Urinary bladder (tissue), 4 donors: Measurements from ENCODE around the gene RAB5IF. TPM values are rescaled to one million over a fixed set of nuclear protein-coding genes. Genes with fewer than 3 reads are reported as not detected.
"Not testable (repeated sequence)": the region's sequence is repeated elsewhere in the genome, so short reads cannot be mapped to it uniquely, and the experiment has no call there.

Experiments used
- DNase-seq: peaks from one replicate; pipeline ENCODE4 v3.0.0-alpha.2; 2015; ENCODE audit errors: extremely low spot score
- H3K27ac ChIP-seq: one replicate; pipeline ENCODE4 v1.5.1; 2013; ENCODE audit warnings: low read depth, mild to moderate bottlenecking, moderate library complexity
- H3K36me3 ChIP-seq: one replicate; pipeline ENCODE4 v1.6.1; 2013; ENCODE audit warnings: mild to moderate bottlenecking, moderate library complexity; ENCODE audit not compliant: insufficient read depth
- H3K4me1 ChIP-seq: one replicate; pipeline ENCODE4 v1.6.1; 2013; ENCODE audit warnings: mild to moderate bottlenecking, moderate library complexity; ENCODE audit not compliant: insufficient read depth
- H3K4me3 ChIP-seq: one replicate; pipeline ENCODE4 v1.5.1; 2013; ENCODE audit warnings: low read depth, low read length
- WGBS: extraction: QIAGEN DNeasy Blood & Tissue Kit; methylation state at CpG from one replicate; pipeline ENCODE4 v1.1.7; 2013; 5-methylcytosine and 5-hydroxymethylcytosine counted together
- polyA plus RNA-seq: library from polyadenylated mRNA; stranded (reverse); fragments of 200-250 nt; gene quantifications from one replicate; pipeline ENCODE4 v1.2.3, GENCODE V29; 2013
- total RNA-seq: library from RNA; depleted of rRNA; stranded (reverse); fragments of >200 nt; gene quantifications from one replicate; pipeline ENCODE4 v1.2.3, GENCODE V29; 2014
- donor health status: healthy with polysubstance abuse.
- donor health status: healthy.

RAB5IF gene, protein sequence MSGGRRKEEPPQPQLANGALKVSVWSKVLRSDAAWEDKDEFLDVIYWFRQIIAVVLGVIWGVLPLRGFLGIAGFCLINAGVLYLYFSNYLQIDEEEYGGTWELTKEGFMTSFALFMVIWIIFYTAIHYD
- total RNA-seq, result 34.8 TPM
- polyA plus RNA-seq, result 69.4 TPM

DNA sequence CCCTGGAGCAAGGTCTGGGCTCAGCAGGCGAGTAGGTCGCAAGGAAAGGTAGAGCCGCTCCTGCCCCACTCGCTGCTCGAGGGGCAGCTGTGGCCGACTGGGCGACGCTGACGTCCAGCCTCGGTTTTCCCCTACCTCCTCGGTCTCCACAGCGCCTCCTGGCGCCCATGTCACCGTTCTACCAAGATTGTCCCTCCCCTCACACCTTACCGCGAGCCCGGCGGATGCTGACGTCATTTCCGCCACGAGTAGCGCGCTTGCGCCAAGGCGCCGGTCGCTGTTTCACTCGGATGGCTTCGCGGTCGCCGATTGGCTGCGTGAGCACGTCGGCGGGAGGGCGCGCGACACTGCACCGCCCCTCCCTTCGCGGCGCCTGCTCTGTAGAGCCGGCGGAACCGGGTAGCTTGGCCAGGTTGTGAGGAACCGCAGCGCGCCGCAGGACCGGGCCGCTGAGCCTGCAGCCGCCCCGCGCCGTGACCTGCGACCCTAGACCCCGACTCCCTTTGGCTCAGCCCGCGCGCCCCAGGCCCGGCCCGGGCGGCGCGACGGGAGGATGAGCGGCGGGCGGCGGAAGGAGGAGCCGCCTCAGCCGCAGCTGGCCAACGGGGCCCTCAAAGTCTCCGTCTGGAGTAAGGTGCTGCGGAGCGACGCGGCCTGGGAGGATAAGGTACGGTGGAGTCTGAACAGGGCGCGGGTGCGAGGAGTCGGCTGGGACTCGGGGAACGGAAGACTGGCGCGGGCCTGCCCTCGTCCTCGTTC is at the start of gene RAB5IF:
RAB5IF (plus strand) TSS at position 381 of the 759 bp plus-strand sequence; CDS start at position 554, 173 bp downstream.
- Histone ChIP-seq H3K4me1 (no peaks in the 10 kb centered on the region), H3K36me3 (no peaks in the 10 kb centered on the region), H3K4me3 (peak within 1 kb of the TSS; percentile 72), H3K27ac (peak within 1 kb of the TSS; percentile 55)
- WGBS, result under 1% methylated on average over 90 of the region's 90 CpGs
- peak; percentile 95 for DNase-seq

DNA sequence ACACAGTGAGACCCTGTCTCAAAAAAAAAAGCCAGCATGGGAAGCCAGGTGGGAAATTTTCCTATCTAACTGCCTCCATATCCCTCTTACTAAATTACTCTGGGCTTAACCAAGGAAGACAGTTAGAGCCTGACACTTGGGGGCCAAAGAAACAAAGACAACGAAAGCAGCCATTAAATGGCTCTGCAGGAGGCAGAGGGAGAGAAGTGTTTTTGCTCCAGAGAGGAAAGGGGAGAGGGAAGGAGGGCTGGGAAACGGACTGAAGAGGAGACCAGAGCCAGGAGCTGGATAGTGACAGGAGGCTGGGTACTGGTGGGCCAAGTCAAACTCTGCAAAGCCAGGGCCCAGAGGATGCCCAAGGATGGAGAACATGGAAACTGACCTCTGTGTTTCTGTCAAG is 42.9 kb upstream of the RAB5IF start:
- no peak for DNase-seq
- whole genome bisulfite sequencing, result 72% methylated on average over 2 of the region's 2 CpGs
- no peaks in the 10 kb centered on the region for H3K36me3 ChIP-seq
- no peaks in the 10 kb centered on the region for H3K4me1 ChIP-seq
- H3K4me3 ChIP-seq, result no peak overlapping the region
- no peak overlapping the region for H3K27ac ChIP-seq

DNA sequence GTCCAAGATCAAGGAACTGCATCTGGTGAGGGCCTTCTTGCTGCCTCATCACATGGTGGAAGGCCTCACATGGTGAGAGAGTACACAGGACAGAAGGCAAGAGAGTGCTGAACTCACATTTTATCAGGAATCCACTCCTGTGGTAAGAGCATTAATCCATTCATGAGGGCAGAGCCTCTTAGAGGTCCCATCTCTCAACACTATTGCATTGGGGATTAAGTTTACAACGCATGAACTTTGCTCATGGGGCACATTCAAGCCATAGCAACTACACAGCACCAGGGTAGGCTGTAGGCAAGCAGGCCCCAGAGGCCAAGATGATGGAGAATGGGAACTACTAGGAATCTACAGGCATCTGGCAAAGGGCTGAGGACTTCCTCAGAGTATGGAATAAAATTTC is 42.2 kb upstream of the RAB5IF start:
- 68% methylated on average over 1 of the region's 1 CpG for WGBS
- no peak overlapping the region for H3K4me3 ChIP-seq
- H3K36me3 ChIP-seq, result no peaks in the 10 kb centered on the region
- no peak for DNase-seq
- no peak overlapping the region for H3K27ac ChIP-seq
- no peaks in the 10 kb centered on the region for H3K4me1 ChIP-seq

DNA sequence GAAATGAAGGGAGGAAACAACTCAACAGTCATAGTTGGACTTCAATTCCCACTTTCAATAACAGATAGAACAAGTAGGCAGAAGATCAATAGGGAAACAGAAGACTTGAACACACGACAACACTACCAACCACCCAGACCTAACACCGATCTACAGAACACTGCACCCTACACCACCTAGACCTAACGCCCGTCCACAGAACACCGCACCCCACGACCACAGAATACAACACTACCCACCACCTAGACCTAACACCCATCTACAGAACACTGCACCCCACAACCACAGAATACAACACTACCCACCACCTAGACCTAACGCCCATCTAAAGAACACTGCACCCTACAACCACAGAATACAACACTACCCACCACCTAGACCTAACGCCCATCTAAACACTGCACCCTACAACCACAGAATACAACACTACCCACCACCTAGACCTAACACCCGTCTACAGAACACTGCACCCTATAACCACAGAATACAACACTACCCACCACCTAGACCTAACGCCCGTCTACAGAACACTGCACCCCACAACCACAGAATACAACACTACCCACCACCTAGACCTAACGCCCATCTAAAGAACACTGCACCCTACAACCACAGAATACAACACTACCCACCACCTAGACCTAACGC is 41.4 kb upstream of the RAB5IF start:
- H3K36me3 ChIP-seq, H3K4me3 ChIP-seq: not testable (repeated sequence)
- 95% methylated on average over 13 of the region's 13 CpGs for WGBS

DNA sequence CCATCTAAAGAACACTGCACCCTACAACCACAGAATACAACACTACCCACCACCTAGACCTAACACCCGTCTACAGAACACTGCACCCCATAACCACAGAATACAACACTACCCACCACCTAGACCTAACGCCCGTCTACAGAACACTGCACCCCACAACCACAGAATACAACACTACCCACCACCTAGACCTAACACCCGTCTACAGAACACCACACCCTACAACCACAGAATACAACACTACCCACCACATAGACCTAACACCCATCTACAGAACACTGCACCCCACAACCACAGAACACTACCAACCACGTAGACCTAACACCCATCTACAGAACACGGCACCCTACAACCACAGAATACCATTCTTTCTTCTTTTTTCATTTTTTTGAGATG is 40.9 kb upstream of the RAB5IF start:
- not testable (repeated sequence) for DNase-seq, H3K4me3 ChIP-seq, H3K36me3 ChIP-seq, H3K4me1 ChIP-seq, H3K27ac ChIP-seq
- WGBS, result 93% methylated on average over 6 of the region's 6 CpGs

More for the DNA sequence above, 41.4 kb upstream of the RAB5IF start:
- not testable (repeated sequence) for H3K27ac ChIP-seq, DNase-seq, H3K4me1 ChIP-seq

DNA sequence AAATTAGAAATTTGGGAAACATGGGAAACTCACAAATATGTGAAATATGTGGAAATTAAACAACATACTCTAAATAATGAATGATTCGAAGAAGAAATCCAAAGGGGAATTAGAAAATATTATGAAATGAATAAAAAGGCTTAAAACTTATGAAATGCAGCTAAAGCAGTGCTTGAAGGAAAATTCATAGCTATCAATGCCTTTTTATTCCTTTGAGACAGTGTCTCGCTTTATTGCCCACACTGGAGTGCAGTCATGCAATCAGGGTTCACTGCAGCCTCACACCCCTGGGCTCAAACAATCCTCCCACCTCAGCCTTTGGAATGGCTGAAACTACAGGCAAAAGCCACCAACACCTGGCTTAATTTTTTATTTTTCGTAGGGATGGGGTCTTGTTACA is 40.1 kb upstream of the RAB5IF start:
- Histone ChIP-seq H3K27ac (no peak overlapping the region), H3K36me3 (no peaks in the 10 kb centered on the region), H3K4me1 (no peaks in the 10 kb centered on the region), H3K4me3 (no peak overlapping the region)
- no peak for DNase-seq
- WGBS, result 94% methylated on average over 3 of the region's 3 CpGs

DNA sequence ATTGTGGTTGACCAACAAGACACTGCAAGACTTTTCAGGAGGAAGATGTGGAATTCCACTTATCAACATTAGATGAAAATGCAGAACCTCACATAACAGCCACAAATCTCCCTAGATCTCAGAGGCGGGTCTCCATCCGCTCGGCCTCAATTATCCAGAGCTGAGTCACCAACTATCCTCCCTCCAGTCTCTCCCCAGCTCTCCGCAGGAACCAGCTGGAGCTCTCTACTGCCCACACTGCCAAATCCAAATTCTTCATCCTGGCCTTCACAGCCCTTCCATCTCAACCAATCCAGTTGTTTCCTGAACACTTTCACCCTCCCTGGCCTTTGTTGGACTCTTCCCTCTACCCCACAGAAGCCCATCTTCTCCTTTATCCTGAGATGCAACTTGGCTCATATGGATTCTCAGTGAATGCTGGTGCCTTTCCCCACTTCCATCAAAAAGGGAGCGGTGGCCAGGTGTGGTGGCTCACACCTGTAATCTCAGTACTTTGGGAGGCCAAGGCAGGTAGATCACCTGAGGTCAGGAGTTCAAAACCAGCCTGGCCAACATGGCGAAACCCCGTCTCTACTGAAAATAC is 35.6 kb upstream of the RAB5IF start:
- no peak for DNase-seq
- no peak overlapping the region for H3K27ac ChIP-seq
- H3K4me1 ChIP-seq, result no peaks in the 10 kb centered on the region
- 63% methylated on average over 7 of the region's 7 CpGs for WGBS
- H3K36me3 ChIP-seq, result no peaks in the 10 kb centered on the region
- no peak overlapping the region for H3K4me3 ChIP-seq

DNA sequence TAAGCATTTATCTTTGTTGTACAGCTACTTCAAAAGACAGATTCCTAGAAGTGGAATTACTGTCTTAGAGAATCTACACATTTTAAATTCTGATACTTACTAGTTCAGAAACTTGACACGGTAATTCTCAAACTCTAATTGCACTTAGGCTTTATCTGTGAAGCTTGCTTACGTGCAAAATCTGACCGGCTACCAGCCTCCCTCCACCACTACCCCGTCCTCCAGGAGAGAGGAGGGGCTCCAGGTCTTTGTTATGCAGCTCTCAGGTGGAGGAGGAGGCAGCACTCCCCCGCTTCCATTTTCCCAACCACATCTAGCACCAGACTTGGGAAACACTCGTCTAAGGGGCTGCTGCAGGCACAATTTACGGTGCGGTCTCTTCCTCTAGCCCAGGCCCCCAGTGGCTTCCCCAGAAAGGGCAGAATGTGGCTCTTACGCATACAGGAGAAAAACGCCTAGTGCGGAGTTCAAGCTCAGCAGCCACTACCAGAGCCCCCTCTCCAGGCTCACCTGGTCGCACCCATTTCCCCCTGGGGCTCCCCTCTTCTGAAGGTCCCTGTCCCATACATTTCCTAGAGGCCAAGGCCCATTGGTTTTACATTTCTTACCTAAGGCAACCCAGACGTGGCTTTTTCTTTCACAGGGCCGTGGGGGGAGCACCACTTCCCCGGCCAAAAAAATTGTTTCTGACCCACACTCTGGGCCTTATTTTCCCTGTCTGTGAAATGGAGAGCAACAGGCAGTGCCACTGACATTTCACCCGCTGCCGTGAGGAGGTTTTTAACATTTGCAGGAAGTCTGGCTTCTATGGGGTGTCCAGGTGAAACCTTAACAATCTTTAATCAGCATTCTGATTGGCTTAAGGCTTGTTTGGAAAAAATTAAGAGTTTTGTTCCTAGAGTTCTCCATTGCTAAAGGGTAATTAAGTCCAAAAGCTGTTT is 33.7 kb upstream of the RAB5IF start:
- no peak for DNase-seq
- H3K4me1 ChIP-seq, result no peaks in the 10 kb centered on the region
- peak overlapping the region; percentile 87 for H3K27ac ChIP-seq
- 67% methylated on average over 17 of the region's 17 CpGs for WGBS
- H3K36me3 ChIP-seq, result no peaks in the 10 kb centered on the region
- H3K4me3 ChIP-seq, result no peak overlapping the region

DNA sequence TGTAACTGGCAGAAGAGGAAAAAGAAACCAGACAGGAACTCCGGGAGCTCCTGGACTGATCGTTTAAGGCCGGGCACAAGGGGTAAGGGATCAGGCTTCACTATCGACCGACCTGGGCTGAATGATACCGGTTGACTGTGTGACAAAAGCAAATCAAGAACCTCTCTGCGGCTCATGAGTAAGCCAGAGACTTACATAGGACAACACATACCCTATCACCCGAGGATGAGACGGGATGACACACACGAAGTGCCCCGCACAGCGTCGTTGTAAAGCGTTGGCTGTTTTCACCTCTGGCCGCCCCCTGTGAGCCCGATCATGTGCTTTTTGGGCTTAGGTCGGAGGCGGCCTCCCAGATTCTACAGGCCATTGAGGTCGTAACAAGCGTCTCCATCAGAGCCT is 32.9 kb upstream of the RAB5IF start:
- DNase-seq, result no peak
- WGBS, result 19% methylated on average over 20 of the region's 20 CpGs
- H3K4me3 ChIP-seq, result peak overlapping the region; percentile 83

DNA sequence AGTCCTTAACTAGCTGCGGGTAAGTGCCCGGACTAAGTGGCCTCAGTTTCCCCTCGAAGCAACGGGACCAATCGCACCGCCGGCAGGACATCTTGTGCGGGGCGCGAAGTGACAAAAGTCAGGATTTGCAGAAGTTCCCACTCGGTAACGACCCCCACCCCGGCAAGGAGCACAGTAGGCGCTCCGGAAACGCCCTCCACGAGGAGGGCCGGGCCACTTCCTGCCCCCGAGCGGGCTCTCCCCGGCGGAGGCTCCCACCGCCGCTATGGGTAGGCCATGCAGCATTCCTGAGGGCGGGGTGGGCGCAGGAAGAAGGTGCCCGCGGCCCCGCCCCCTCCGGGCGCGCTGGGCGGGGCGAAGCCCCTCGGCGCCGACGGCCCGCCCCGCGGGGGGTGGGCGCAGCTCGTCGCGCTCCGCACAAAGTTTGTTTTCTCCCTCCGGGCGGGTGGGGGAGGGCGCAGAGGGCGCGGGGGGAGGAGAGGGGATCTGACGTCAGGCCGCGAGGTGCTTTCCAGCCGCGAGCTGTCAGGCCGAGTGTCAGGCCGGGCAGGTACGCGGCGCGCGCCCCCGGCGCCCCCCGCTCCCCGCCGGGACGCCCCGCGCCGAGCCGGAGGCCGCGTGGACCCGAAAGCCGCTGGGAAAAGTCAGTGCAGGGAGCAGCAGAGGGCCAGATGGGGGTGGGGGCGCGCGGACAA is 32.3 kb upstream of the RAB5IF start, which contains the start of gene TGIF2:
TGIF2 (plus strand) TSS at position 495 of the 695 bp plus-strand sequence. CDS start 5,178 bp downstream, outside the sequence.
- Histone ChIP-seq H3K4me1 (no peaks in the 10 kb centered on the region), H3K4me3 (peak within 1 kb of the TSS; percentile 83), H3K27ac (peak within 1 kb of the TSS; percentile 98), H3K36me3 (no peaks in the 10 kb centered on the region)
- WGBS, result 3% methylated on average over 77 of the region's 80 CpGs
- DNase-seq, result peak; percentile 78

More for the DNA sequence above, 32.9 kb upstream of the RAB5IF start:
- no peaks in the 10 kb centered on the region for H3K4me1 ChIP-seq
- peak overlapping the region; percentile 87 for H3K27ac ChIP-seq
- H3K36me3 ChIP-seq, result no peaks in the 10 kb centered on the region

DNA sequence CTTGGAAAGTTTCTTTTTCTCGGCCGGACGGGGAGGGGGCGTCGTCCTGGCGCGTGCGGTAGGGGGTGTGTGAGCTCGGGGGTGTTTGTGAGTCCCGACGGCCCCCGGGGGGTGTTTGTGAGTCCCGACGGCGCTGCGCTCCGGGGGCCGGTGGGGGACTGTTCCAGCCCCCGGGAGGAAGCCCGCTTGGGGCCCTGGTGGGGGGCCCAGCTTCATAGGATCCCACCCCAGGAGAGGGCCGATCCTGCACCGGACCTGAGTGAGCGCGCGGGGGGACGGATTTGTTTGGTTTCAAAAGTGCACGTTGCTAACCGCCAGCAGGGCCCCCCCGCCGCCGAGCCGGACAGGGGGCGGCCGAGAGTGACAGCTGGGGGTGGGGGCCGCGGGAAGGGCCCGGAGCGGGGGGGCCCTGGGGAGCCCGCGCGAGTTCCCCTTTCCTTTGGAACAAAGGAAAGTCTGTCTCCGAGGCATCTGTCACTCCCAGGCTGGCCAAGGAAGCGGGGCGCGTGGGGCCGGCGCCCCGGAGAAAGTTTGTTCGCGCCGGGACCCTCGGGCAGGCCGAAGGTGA is 31.7 kb upstream of the RAB5IF start:
- Histone ChIP-seq H3K27ac (peak overlapping the region; percentile 98), H3K4me1 (no peaks in the 10 kb centered on the region), H3K36me3 (no peaks in the 10 kb centered on the region), H3K4me3 (peak overlapping the region; percentile 83)
- no peak for DNase-seq
- under 1% methylated on average over 53 of the region's 53 CpGs for WGBS
